BJ (cell line): ENCODE data around the gene C2orf15. TPM values are rescaled to one million over a fixed set of nuclear protein-coding genes. Genes with fewer than 3 reads are reported as not detected.

ENCODE experiments used
- CTCF ChIA-PET: fragments of 350-600 bp; formaldehyde crosslinking; extraction: SDS; loops from one replicate; lab custom pipeline; 2021; ENCODE audit warnings: antibody characterized with exemption, inconsistent platforms; lab: Yijun Ruan, JAX
- POLR2A ChIA-PET: fragments of 300-600 bp; sonication (Branson Sonifier 250); formaldehyde crosslinking; extraction: SDS; loops from one replicate; lab custom pipeline; 2021; ENCODE audit warnings: antibody characterized with exemption; lab: Charles Lee
- DNase-seq: peaks from one replicate; pipeline ENCODE4 v3.0.0-alpha.2; 2011; ENCODE audit warnings: low read depth
- H3K27me3 ChIP-seq: 2 replicates; pipeline ENCODE4 v1.6.0; 2011; ENCODE audit warnings: low read length; ENCODE audit not compliant: control insufficient read depth, insufficient read depth
- H3K36me3 ChIP-seq: 2 replicates; pipeline ENCODE4 v1.5.1; 2011; ENCODE audit warnings: low read length; ENCODE audit not compliant: control insufficient read depth, insufficient read depth
- H3K4me3 ChIP-seq: 2 replicates; pipeline ENCODE4 v1.5.1; 2011; ENCODE audit warnings: low read depth, mild to moderate bottlenecking, control low read depth, low read length
- CTCF ChIP-seq: IDR thresholded peaks from 2 replicates; pipeline ENCODE4 v1.5.1; 2011; ENCODE audit warnings: low read depth, mild to moderate bottlenecking, control low read depth, inconsistent platforms, low read length, moderate library complexity; ENCODE audit not compliant: insufficient read depth
- polyA plus RNA-seq: library from polyadenylated mRNA; depleted of rRNA; stranded (reverse); fragments of >200 nt; gene quantifications from 2 replicates; pipeline ENCODE4 v1.2.3, GENCODE V29; 2011

C2orf15 gene
- polyA plus RNA-seq, 1 experiment, result not detected

GRCh38 chr2:99153921-99154604 lies 12.6 kb downstream of the C2orf15 start:
- DNase-seq, result no peak
- ChIA-PET CTCF (interaction anchor here (2.2 kb wide), 1 partner anchor 183 kb away, joined by 7 read pairs; the partner anchor contains the start of gene EIF5B), POLR2A (no interaction called here)
- no peak for TF ChIP-seq CTCF
- no peaks in the 10 kb centered on the region for H3K27me3 ChIP-seq
- peak overlapping the region; percentile 90 for H3K4me3 ChIP-seq
- no peaks in the 10 kb centered on the region for H3K36me3 ChIP-seq

GRCh38 chr2:99154643-99155536 lies 13.4 kb downstream of the C2orf15 start, which contains the start of the genes LIPT1 and TSGA10:
TSS of gene LIPT1 (plus strand) at chr2:99154967. CDS start at chr2:99161958, 6,991 bp downstream.
TSS of gene TSGA10 (minus strand) at chr2:99154942. CDS start at chr2:99109439, 45,503 bp downstream.
- Histone ChIP-seq H3K27me3 (no peaks in the 10 kb centered on the region), H3K4me3 (peak within 1 kb of the TSS; percentile 90), H3K36me3 (no peaks in the 10 kb centered on the region)
- DNase-seq, result no peak
- peak; percentile 15; the same call in 1 of the 2 replicates for TF ChIP-seq CTCF
- POLR2A ChIA-PET, result no interaction called here
- CTCF ChIA-PET, result interaction anchor here (1.3 to 2.2 kb wide), 3 partner anchors 14 to 182 kb away, joined by 4 to 7 read pairs (median 4); partner anchors contain the start of gene EIF5B

- CTCF ChIA-PET, result interaction anchor here (1.4 kb wide), 1 partner anchor 23 kb away, joined by 3 read pairs; no protein-coding TSS in a partner anchor
- POLR2A ChIA-PET, result no interaction called here
- Histone ChIP-seq H3K27me3 (no peaks in the 10 kb centered on the region), H3K4me3 (no peak overlapping the region), H3K36me3 (no peaks in the 10 kb centered on the region)
- no peak for TF ChIP-seq CTCF
- DNase-seq, result no peak
Measured at GRCh38 chr2:99156891-99157290, 15.4 kb downstream of the C2orf15 start.

GRCh38 chr2:99158599-99158998 lies 17.1 kb downstream of the C2orf15 start:
- POLR2A ChIA-PET, result no interaction called here
- no peaks in the 10 kb centered on the region for H3K36me3 ChIP-seq
- CTCF ChIA-PET, result interaction anchor here (0.8 kb wide), 1 partner anchor 18 kb away, joined by 3 read pairs; no protein-coding TSS in a partner anchor
- no peaks in the 10 kb centered on the region for H3K27me3 ChIP-seq
- TF ChIP-seq CTCF, result no peak
- H3K4me3 ChIP-seq, result no peak overlapping the region
- DNase-seq, result no peak

GRCh38 chr2:99159594-99159993 lies 18.1 kb downstream of the C2orf15 start:
- H3K27me3 ChIP-seq, result no peaks in the 10 kb centered on the region
- no peak for DNase-seq
- no peak for TF ChIP-seq CTCF
- no peak overlapping the region for H3K4me3 ChIP-seq
- ChIA-PET CTCF (interaction anchor here (0.8 kb wide), 1 partner anchor 19 kb away, joined by 3 read pairs; no protein-coding TSS in a partner anchor), POLR2A (no interaction called here)
- no peaks in the 10 kb centered on the region for H3K36me3 ChIP-seq
